ENCODE data around the gene ZC3H4. TPM values are rescaled to one million over a fixed set of nuclear protein-coding genes. Genes with fewer than 3 reads are reported as not detected.

Gene ZC3H4
- total and polyA plus RNA-seq, 2 of the 8 experiments (the other 6 are each of a cell fraction or from before 2014, with no cell fraction given): 6.6 to 92.0 TPM

DNA sequence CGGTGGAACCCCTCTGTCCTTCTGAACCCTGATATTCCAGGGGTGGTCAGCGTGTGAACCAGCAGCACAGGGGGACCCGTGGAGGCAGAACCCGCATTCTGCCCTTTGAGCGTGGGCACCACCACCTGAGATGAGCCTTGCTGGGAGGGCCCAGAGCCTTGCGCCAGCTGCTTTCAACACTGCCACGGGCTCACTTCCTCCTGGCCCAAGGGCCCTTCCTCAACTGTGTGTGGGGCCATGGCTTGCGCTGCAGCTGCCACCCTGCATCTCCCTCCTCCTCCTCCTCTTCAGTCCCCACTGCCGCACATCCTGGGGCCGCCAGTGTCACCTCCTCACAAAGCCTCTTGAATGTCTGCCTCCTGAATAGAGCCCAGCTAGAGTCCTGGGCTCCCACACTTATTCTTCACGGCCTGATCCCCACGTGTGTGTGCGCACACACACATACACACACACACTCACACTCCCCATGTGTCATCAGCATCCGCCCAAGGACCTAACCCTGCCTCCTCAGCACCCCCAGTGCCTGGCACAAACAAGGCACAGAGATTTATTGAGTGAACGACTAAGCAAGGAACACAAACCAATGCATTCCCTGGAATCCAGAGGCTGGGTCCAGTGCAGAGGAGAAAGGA, 38.3 kb downstream of the ZC3H4 start (continued):
- TF ChIP-seq RXRA (IDR thresholded peaks at IDR 0.05; ENCODE audit: insufficient read depth, low read depth, low read length) (no peak), CREB1 (IDR thresholded peaks at IDR 0.05) (no peak), SP1 (IDR thresholded peaks at IDR 0.05; ENCODE audit: low read depth, low read length) (no peak), SIRT6 (IDR thresholded peaks at IDR 0.05; ENCODE audit: low read length) (no peak)
